H9 (cell line): ENCODE data around the gene SUPT20H. TPM values are rescaled to one million over a fixed set of nuclear protein-coding genes. Genes with fewer than 3 reads are reported as not detected.
"Not testable (repeated sequence)": the region's sequence is repeated elsewhere in the genome, so short reads cannot be mapped to it uniquely, and the experiment has no call there.

Experiments
- DNase-seq: peaks from one replicate; pipeline ENCODE4 v3.0.0-alpha.2; 2017
- H2AFZ ChIP-seq: one replicate; pipeline ENCODE4 v1.6.1; 2013; ENCODE audit warnings: mild to moderate bottlenecking, low read length, control low read depth, moderate library complexity
- H2AK5ac ChIP-seq: 2 replicates; pipeline ENCODE4 v1.6.1; 2013; ENCODE audit warnings: low read length, control low read depth, mixed read lengths; ENCODE audit not compliant: insufficient read length
- H2BK120ac ChIP-seq: one replicate; pipeline ENCODE4 v1.6.1; 2013; ENCODE audit warnings: low read depth, mild to moderate bottlenecking, low read length, control low read depth, inconsistent platforms; ENCODE audit not compliant: poor library complexity, severe bottlenecking
- H2BK12ac ChIP-seq: 2 replicates; pipeline ENCODE4 v1.6.1; 2013; ENCODE audit warnings: low read length, control low read depth, mixed read lengths, low read depth; ENCODE audit not compliant: insufficient read length
- H2BK15ac ChIP-seq: 2 replicates; pipeline ENCODE4 v1.6.1; 2013; ENCODE audit warnings: low read depth, low read length, control low read depth
- H2BK20ac ChIP-seq: one replicate; pipeline ENCODE4 v1.6.1; 2013; ENCODE audit warnings: low read depth, mild to moderate bottlenecking, low read length, control low read depth, inconsistent platforms; ENCODE audit not compliant: poor library complexity, severe bottlenecking
- H2BK5ac ChIP-seq: 2 replicates; pipeline ENCODE4 v1.6.1; 2013; ENCODE audit warnings: low read length, control low read depth, mixed read lengths; ENCODE audit not compliant: insufficient read length
- H3K14ac ChIP-seq: 2 replicates; pipeline ENCODE4 v1.6.1; 2013; ENCODE audit warnings: low read length, control low read depth; ENCODE audit not compliant: insufficient read depth
- H3K18ac ChIP-seq: 2 replicates; pipeline ENCODE4 v1.6.1; 2013; ENCODE audit warnings: low read depth, mild to moderate bottlenecking, mixed read lengths, low read length, control low read depth; ENCODE audit not compliant: insufficient read length
- H3K23ac ChIP-seq: 2 replicates; pipeline ENCODE4 v1.6.1; 2013; ENCODE audit warnings: low read length, control low read depth, mixed read lengths, low read depth; ENCODE audit not compliant: insufficient read length
- H3K23me2 ChIP-seq: 2 replicates; pipeline ENCODE4 v1.6.1; 2013; ENCODE audit warnings: low read depth, mild to moderate bottlenecking, mixed read lengths, low read length, control low read depth; ENCODE audit not compliant: insufficient read length, poor library complexity, severe bottlenecking
- H3K27ac ChIP-seq: 2 replicates; pipeline ENCODE4 v1.5.1; 2013; ENCODE audit warnings: low read length, control low read depth, mixed read lengths, low read depth; ENCODE audit not compliant: insufficient read length
- H3K27me3 ChIP-seq: 2 replicates; pipeline ENCODE4 v1.6.1; 2013; ENCODE audit warnings: low read length, control low read depth, inconsistent platforms; ENCODE audit not compliant: insufficient read depth
- H3K4ac ChIP-seq: 2 replicates; pipeline ENCODE4 v1.6.1; 2013; ENCODE audit warnings: low read depth, mild to moderate bottlenecking, control low read depth, inconsistent platforms, low read length, moderate library complexity
- H3K4me1 ChIP-seq: 2 replicates; pipeline ENCODE4 v1.6.1; 2013; ENCODE audit warnings: low read length, control low read depth, inconsistent platforms; ENCODE audit not compliant: insufficient read depth
- H3K4me2 ChIP-seq: 2 replicates; pipeline ENCODE4 v1.6.1; 2013; ENCODE audit warnings: low read length, control low read depth, mixed read lengths; ENCODE audit not compliant: insufficient read length, insufficient read depth
- H3K56ac ChIP-seq: 2 replicates; pipeline ENCODE4 v1.6.1; 2013; ENCODE audit warnings: low read depth, mild to moderate bottlenecking, mixed read lengths, low read length, control low read depth; ENCODE audit not compliant: insufficient read length
- H3K79me1 ChIP-seq: 2 replicates; pipeline ENCODE4 v1.6.1; 2013; ENCODE audit warnings: low read depth, mild to moderate bottlenecking, moderate library complexity, low read length, control low read depth, inconsistent platforms; ENCODE audit not compliant: insufficient read depth, poor library complexity, severe bottlenecking
- H3K79me2 ChIP-seq: 2 replicates; pipeline ENCODE4 v1.6.1; 2013; ENCODE audit warnings: low read length, control low read depth, inconsistent platforms; ENCODE audit not compliant: insufficient read depth
- H3K9ac ChIP-seq: 2 replicates; pipeline ENCODE4 v1.6.1; 2013; ENCODE audit warnings: low read length, control low read depth, mixed read lengths; ENCODE audit not compliant: insufficient read length; ENCODE audit errors: extremely low read depth
- H3K9me3 ChIP-seq: one replicate; pipeline ENCODE4 v1.6.1; 2013; ENCODE audit warnings: low read depth, low read length, inconsistent platforms; ENCODE audit not compliant: control insufficient read depth
- H3T11ph ChIP-seq: one replicate; pipeline ENCODE4 v1.6.1; 2013; ENCODE audit warnings: mild to moderate bottlenecking, low read length, control low read depth, inconsistent platforms
- H4K20me1 ChIP-seq: one replicate; pipeline ENCODE4 v1.6.1; 2013; ENCODE audit not compliant: control insufficient read depth, insufficient read length, insufficient read depth
- H4K5ac ChIP-seq: 2 replicates; pipeline ENCODE4 v1.6.1; 2013; ENCODE audit warnings: low read depth, mild to moderate bottlenecking, mixed read lengths, low read length, control low read depth; ENCODE audit not compliant: insufficient read length
- H4K8ac ChIP-seq: replicated peaks from 2 replicates; pipeline ENCODE4 v1.6.1; 2013; ENCODE audit warnings: low read length, control low read depth, mixed read lengths, low read depth; ENCODE audit not compliant: insufficient read length
- H4K91ac ChIP-seq: 2 replicates; pipeline ENCODE4 v1.6.1; 2013; ENCODE audit warnings: low read depth, mild to moderate bottlenecking, moderate library complexity, mixed read lengths, low read length, control low read depth; ENCODE audit not compliant: insufficient read length
- H3K27ac Mint-ChIP-seq, 3 experiments: 2 replicates in 2 of 3; 3 replicates in 1 of 3; pipeline ENCODE4 v1.8.0; 2020 to 2021; ENCODE audit warnings: mixed read lengths in 3 of 3, mild to moderate bottlenecking in 1 of 3, moderate library complexity in 1 of 3
- H3K27me3 Mint-ChIP-seq: 2 replicates; pipeline ENCODE4 v1.8.0; 2021; ENCODE audit warnings: low read depth, mild to moderate bottlenecking, moderate library complexity, mixed read lengths
- H3K36me3 Mint-ChIP-seq, 3 experiments: 2 replicates in 2 of 3; 3 replicates in 1 of 3; pipeline ENCODE4 v1.8.0; 2020 to 2021; ENCODE audit warnings: low read depth in 3 of 3, mixed read lengths in 3 of 3; ENCODE audit not compliant: insufficient read depth in 1 of 3
- H3K4me1 Mint-ChIP-seq, 2 experiments: 2 replicates each; pipeline ENCODE4 v1.8.0; 2020; ENCODE audit warnings: mixed read lengths in 2 of 2
- H3K4me3 Mint-ChIP-seq, 2 experiments: 2 replicates in 1 of 2; 3 replicates in 1 of 2; pipeline ENCODE4 v1.8.0; 2020 to 2021; ENCODE audit warnings: mild to moderate bottlenecking in 2 of 2, mixed read lengths in 2 of 2, moderate library complexity in 1 of 2
- H3K9me3 Mint-ChIP-seq, 2 experiments: 2 replicates in 1 of 2; 3 replicates in 1 of 2; pipeline ENCODE4 v1.8.0; 2020; ENCODE audit warnings: mild to moderate bottlenecking in 2 of 2, mixed read lengths in 2 of 2, moderate library complexity in 1 of 2
- WGBS: extraction: QIAGEN DNeasy Blood & Tissue Kit; methylation state at CpG from one replicate; pipeline ENCODE4 v1.1.7; 2013; ENCODE audit warnings: missing lambda C conversion rate, low lambda C conversion rate, mixed read lengths; ENCODE audit not compliant: insufficient read length; ENCODE audit errors: extremely low coverage; 5-methylcytosine and 5-hydroxymethylcytosine counted together
- total RNA-seq: library from RNA; stranded (reverse); gene quantifications from 2 replicates; pipeline ENCODE4 v1.2.1, GENCODE V29; 2021

The SUPT20H gene
- total RNA-seq, 1 experiment from 2014 or later, result 59.5 TPM

GRCh38 chr13:37053111-37053510, 6.4 kb downstream of the SUPT20H start:
- H3K4me3 Mint-ChIP-seq, H3K9ac ChIP-seq: not testable (repeated sequence)

More at GRCh38 chr13:37053111-37053510, 6.4 kb downstream of the SUPT20H start:
- H2BK20ac ChIP-seq, H2AK5ac ChIP-seq, H3K27ac Mint-ChIP-seq, H3K4me1 ChIP-seq, DNase-seq, H3K27ac ChIP-seq, H3K14ac ChIP-seq, H3K27me3 ChIP-seq, H2AFZ ChIP-seq, H2BK15ac ChIP-seq, H4K8ac ChIP-seq, H3K9me3 Mint-ChIP-seq, H3K79me1 ChIP-seq, H2BK12ac ChIP-seq, H3K56ac ChIP-seq, H3K9me3 ChIP-seq, H3K23me2 ChIP-seq, H4K91ac ChIP-seq, H4K20me1 ChIP-seq, H3K18ac ChIP-seq, H4K5ac ChIP-seq, H3K23ac ChIP-seq, H3K4me2 ChIP-seq, H3T11ph ChIP-seq, H2BK5ac ChIP-seq, H3K27me3 Mint-ChIP-seq, H3K4ac ChIP-seq, H2BK120ac ChIP-seq: not testable (repeated sequence)
- peaks cover 10 to 11% of the 10 kb centered on the region in 2 experiments for H3K4me1 Mint-ChIP-seq
- H3K36me3 Mint-ChIP-seq, result peaks cover 23 to 26% (median 26%) of the 10 kb centered on the region in 3 experiments
- WGBS, result no CpG with 5 or more reads among the region's 3 CpGs
- H3K79me2 ChIP-seq, result peaks cover 13% of the 10 kb centered on the region; the same call in 1 of the 2 replicates
